ENCODE results near the gene DGCR2. TPM values are rescaled to one million over a fixed set of nuclear protein-coding genes. Genes with fewer than 3 reads are reported as not detected.

DGCR2 gene
- total and polyA plus RNA-seq, 2 of the 4 experiments (the other 2 are of a cell fraction) = 17.2 to 35.4 TPM

DNA sequence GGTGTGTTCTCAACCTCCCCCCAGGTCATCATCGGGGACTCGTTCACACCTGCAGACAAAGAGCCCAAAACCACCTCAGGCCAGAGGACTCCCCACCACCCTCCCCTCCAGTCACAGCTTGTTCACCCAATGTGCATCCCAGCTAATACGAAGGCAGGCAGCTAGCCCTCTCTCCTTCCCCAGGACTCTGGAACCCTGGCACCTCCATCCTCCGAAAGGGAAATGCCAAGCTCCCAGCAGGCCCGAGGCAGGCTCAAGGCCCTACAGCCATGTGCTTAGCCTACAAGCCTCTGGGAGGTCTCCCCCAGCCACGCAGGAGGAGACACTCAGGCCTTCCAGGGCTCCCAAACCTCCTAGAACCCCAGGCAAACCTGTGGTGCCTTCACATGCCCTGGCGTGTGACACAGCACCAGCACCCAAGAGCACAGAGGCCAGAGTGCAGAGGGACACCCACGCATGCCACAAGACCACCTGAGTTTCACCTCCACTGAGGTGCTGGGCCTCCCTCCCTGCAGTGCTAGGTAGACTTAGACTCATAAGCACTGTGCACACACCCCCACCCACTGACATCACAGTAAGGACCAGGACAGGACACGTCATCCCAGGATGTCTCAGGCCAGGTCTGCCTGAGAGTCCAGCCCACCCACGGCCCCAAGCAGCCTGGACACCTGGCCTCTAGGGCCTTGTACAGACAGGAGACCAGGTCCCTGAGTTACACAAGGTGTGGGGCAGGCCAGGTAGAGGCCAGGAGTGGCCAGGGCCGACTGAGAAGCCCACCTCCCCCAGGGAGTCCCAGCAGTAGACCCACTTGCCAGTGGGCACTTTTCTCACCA, 15.4 kb upstream of the DGCR2 start:
- POLR2A ChIA-PET (ENCODE audit: unreplicated experiment) = no interaction called here
- ATAC-seq (ENCODE audit: low read depth) (no peak), DNase-seq (no peak)
- Histone ChIP-seq H3K4ac (ENCODE audit: low read depth, low read length) (no peak overlapping the region), H3K56ac (ENCODE audit: extremely low read depth, insufficient read depth, low read length) (no peak overlapping the region), H4K8ac (ENCODE audit: low read depth in 2 of 2, low read length in 2 of 2) (no peak overlapping the region), H2BK120ac (ENCODE audit: low read depth, low read length) (no peak overlapping the region), H2AFZ (replicated peaks; ENCODE audit: low read length, poor library complexity) (no peak overlapping the region), H3K23ac (ENCODE audit: low read depth, low read length) (no peak overlapping the region), H3K27ac (ENCODE audit: insufficient read depth, low read length) (no peak overlapping the region), H2AK5ac (ENCODE audit: low read depth, low read length) (no peak overlapping the region), H3K18ac (ENCODE audit: low read depth, low read length) (no peak overlapping the region), H4K5ac (ENCODE audit: low read depth, low read length) (no peak overlapping the region), H4K20me1 (ENCODE audit: insufficient read depth, low read length) (no peaks in the 10 kb centered on the region; the same call in 1 of the 2 replicates), H3K9me1 (ENCODE audit: insufficient read depth, low read length) (no peaks in the 10 kb centered on the region), H2AK9ac (replicated peaks; ENCODE audit: low read depth, low read length, poor library complexity) (no peak overlapping the region), H3K79me1 (ENCODE audit: low read depth in 1 of 2, low read length in 2 of 2) (peaks cover 0 to 11% of the 10 kb centered on the region in 2 experiments; a peak in 2 of 4 replicates), H3K4me3 (ENCODE audit: insufficient read depth, low read depth, low read length) (no peak overlapping the region), H3K4me1 (ENCODE audit: control insufficient read depth, insufficient read depth, low read length) (no peaks in the 10 kb centered on the region), H3K9me3 (ENCODE audit: control insufficient read depth, insufficient read depth, low read length) (no peaks in the 10 kb centered on the region), H4K91ac (ENCODE audit: insufficient read depth, low read depth, low read length) (no peak overlapping the region), H3K14ac (replicated peaks; ENCODE audit: low read depth, low read length) (no peak overlapping the region), H2BK15ac (ENCODE audit: low read depth, low read length) (no peak overlapping the region), H2BK20ac (ENCODE audit: low read depth, low read length) (no peak overlapping the region), H3K27me3 (ENCODE audit: control insufficient read depth, insufficient read depth, low read length) (no peaks in the 10 kb centered on the region), H3K36me3 (ENCODE audit: control insufficient read depth, insufficient read depth, low read length) (peaks cover 84% of the 10 kb centered on the region), H3K9ac (ENCODE audit: low read depth, low read length) (no peak overlapping the region), H3K4me2 (ENCODE audit: low read depth, low read length) (no peak overlapping the region), H2BK5ac (ENCODE audit: low read depth, low read length, poor library complexity, severe bottlenecking) (no peak overlapping the region)
- CTCF ChIA-PET = no interaction called here
- intact Hi-C loops (cut with micrococcal nuclease) (no loop called here), in situ Hi-C loops (cut with MboI; ENCODE audit: low sequenced_read_pairs) (no loop called here), dilution Hi-C loops (cut with HindIII; ENCODE audit: low sequenced_read_pairs, unreplicated experiment) (no loop called here)
- 97% methylated on average over 6 of the region's 11 CpGs; no CpG with 5 or more reads in 1 of the 2 experiments for WGBS, 2 experiments (ENCODE audit: extremely low coverage in 2 of 2, insufficient read length in 1 of 2)
- no peak for TF ChIP-seq CHD1 (IDR thresholded peaks at IDR 0.05; ENCODE audit: low read depth, low read length)
- no peak for TF ChIP-seq RAD21 (IDR thresholded peaks at IDR 0.05; ENCODE audit: low read length)
- BruUV-seq (replicated peaks) = no TSS peak

Measured in IMR-90 (cell line).